Stimulated activated CD8-positive, alpha-beta memory T cell treated with anti-CD3 and anti-CD28 coated beads, Interleukin-12 subunit alpha, Interleukin-12 subunit beta, amount 100 ng/mL, for 1 hour (primary cell): Measurements from ENCODE around the gene RNF5.
"Not testable (repeated sequence)": the region's sequence is repeated elsewhere in the genome, so short reads cannot be mapped to it uniquely, and the experiment has no call there.

Experiments used
- DNase-seq: peaks from one replicate; pipeline ENCODE4 v3.0.0-alpha.2; 2020; ENCODE audit warnings: low read depth

RNF5 gene, protein sequence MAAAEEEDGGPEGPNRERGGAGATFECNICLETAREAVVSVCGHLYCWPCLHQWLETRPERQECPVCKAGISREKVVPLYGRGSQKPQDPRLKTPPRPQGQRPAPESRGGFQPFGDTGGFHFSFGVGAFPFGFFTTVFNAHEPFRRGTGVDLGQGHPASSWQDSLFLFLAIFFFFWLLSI

GRCh38 chr6:32177788-32178546, at the start of gene RNF5:
TSS of gene RNF5 (plus strand) at chr6:32178405. CDS start at chr6:32178512, 107 bp downstream.
- DNase-seq: peak; percentile 90

GRCh38 chr6:32128751-32129296, 49.4 kb upstream of the RNF5 start:
- DNase-seq: no peak

GRCh38 chr6:32129297-32130088, 48.7 kb upstream of the RNF5 start:
- DNase-seq: no peak

DNA sequence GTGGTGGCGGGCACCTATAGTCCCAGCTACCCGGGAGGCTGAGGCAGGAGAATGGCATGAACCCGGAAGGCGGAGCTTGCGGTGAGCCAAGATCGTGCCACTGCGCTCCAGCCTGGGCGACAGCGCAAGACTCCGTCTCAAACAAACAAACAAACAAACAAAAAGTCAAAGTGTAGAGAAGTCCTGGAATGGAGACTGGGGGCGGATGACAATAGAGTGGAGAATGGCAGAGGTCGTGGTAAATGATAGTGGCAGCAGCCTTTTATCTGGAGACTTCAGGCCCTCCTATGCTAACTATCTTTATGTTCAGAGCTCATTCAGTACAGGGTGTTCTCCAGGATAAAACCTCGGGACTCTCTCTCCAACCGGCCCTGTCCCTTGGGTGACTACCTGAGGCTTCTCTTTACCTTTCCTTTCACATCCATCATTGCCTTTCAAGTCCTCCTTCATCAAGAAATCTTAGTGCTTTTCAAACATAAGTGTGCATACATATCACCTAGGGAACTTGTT, 46.7 kb upstream of the RNF5 start:
- no peak for DNase-seq

DNA sequence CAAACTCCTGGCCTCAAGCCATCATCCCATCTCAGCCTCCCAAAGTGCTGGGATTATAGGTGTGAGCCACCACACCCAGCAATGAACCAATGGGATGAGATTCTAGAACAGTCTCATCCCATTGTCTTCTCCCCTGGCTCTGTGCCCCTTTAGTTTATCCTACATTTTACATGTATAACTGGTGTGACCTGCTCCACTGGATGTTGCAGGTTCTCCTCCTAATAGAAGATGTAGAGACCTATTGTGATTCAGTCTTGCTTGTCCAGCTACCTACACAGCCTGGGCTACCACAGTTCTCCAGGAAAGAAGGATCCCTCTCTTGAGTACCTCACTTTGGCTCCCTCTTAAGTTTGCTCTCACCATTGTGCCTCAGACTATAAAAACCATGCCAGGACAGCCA, 46.1 kb upstream of the RNF5 start:
- no peak for DNase-seq

GRCh38 chr6:32133786-32134185, 44.4 kb upstream of the RNF5 start:
- no peak for DNase-seq

- no peak for DNase-seq
These were observed 40.8 kb upstream of the RNF5 start for GRCh38 chr6:32137454-32137853.

DNA sequence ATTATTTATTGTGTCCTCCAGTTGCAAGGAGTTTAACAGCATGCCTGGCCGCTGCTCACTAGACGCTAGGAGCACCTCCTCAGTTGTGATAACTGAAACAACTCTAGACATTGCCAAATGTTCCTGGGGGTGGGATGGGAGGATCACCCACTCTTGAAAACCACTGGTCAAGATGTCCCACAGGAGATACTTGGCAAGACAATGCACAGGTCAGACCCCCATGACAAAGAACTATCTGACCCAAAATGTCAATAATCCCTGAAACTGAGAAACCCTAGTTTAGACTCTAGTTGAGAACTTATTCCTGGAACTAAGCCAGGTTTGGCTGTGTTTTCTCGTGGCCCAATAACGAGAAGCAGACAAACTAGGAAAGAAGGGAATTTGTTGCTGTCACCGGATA, 38.6 kb upstream of the RNF5 start:
- no peak for DNase-seq

DNA sequence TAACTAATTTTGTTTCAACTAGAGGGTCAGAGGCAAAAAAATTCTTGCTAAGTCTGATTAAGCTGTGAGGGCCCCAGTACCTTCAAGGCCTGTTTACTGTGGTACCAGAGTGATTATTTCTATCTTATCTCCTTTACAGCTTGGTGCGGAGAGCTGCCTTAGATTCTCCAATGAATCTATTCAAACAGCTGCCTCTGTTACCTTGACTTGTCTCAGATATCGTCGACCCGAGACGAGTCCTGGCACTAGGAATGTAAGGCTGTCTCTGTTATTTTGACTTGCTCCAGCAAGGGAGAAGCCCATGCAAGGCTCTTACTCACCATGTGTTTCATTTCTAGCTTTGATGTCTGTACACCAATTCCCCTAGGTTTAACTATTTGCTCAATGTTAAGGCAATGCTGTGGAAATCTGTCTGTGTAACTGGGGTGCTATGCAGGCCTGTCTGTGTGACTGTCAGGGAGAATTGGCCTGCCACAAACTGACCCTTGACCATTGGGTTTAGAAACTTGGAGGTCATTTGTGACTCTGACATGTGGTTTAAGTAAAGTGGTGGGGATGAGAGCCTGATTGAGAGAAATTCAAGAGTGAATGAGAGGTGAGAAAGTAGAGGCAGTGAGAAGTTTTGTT, 37.7 kb upstream of the RNF5 start:
- DNase-seq: no peak

GRCh38 chr6:32144238-32144637, 34.0 kb upstream of the RNF5 start:
- not testable (repeated sequence) for DNase-seq

DNA sequence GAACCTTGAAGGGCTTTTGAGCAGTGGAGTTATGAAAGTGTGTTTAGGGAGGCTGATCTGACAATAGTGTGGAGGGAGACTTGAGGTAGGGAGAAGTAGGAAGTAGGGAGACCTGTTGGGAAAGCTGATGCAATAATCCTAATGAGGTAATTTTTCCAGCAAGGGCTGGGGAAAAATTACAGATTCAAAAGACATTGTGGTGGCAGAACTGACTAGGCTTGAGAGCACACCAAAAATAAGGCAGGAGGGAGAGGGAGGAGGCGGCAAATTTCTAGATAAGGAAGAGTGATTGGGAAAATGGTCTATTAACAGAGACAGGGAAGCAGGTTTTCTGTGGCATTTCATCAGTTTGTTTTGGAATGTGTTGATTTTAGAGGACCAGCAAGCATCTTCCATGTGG, 31.9 kb upstream of the RNF5 start:
- no peak for DNase-seq

GRCh38 chr6:32146687-32147086, 31.5 kb upstream of the RNF5 start:
- DNase-seq: no peak

- DNase-seq: no peak
These were observed 30.6 kb upstream of the RNF5 start for GRCh38 chr6:32147401-32148132.

DNA sequence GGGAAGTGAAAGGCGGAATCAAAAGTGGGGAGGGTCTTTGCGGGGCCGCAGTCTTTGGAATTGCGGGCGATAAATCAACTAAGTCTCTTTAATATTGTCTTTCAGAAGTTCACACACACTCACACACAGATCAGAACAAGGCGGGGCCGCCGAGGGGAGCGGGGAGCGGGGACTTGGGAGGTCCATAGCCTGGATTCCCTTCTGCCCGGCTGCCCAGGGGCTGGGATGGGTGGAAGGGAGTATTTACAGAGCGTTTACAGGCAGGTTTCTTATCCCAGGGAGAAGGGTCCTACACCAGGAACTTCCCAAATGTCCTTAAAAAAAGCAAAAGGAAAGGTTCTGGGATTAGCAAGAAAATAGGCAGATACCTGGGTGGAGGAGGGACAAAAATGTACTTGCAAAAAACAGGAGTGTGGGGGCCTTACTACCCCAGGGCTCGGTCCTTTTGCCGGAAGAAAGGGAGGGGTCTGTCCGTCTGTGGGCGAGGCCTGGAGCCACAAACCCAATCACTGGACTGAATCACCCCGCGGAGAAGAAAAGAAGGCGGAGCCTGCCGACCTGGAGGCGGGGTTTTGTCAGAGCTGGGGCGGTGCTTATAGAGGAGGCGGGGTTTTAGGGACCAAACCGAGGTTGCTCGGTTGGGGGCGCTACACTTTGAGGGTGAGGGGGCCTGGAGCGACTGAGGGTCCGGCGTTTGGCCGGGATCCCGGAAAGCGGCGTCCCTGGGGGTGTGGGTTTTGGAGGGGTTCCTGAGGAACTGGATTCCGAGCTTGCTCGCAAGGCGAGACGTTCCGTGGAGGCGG, 29.7 kb upstream of the RNF5 start:
- peak; percentile 47 for DNase-seq

DNA sequence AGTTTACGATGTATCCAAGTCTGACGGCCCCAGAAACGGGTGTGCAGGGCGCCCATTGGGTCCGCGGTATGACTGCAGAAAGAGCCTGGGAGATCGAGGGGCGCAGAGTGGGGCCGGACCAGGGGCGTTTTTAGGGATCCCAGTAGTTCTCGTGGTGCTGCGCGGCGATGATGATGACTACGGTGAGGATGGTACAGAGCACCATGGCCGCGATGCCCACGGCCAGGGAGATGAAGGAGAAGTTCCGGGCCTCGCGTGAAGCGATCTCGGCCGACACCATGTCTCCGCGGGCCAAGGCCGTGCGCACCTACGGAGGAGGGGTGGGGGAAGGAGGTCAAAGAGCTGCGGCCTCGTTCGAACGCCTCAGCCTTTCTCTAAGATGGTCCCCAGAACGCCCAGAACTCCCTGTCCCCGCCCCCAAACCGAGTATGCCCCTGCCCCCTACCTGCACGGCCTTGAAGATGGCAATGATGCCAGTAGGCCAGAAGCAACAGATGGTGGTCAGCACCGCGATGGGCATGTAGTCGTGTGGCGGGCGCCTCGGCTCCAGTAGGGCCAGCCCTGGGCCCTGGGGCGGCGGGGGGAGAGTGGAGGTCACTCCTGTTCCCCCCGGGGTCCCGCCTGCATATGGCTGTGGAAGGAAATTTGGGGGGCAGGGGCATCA, 29.0 kb upstream of the RNF5 start:
- no peak for DNase-seq

DNA sequence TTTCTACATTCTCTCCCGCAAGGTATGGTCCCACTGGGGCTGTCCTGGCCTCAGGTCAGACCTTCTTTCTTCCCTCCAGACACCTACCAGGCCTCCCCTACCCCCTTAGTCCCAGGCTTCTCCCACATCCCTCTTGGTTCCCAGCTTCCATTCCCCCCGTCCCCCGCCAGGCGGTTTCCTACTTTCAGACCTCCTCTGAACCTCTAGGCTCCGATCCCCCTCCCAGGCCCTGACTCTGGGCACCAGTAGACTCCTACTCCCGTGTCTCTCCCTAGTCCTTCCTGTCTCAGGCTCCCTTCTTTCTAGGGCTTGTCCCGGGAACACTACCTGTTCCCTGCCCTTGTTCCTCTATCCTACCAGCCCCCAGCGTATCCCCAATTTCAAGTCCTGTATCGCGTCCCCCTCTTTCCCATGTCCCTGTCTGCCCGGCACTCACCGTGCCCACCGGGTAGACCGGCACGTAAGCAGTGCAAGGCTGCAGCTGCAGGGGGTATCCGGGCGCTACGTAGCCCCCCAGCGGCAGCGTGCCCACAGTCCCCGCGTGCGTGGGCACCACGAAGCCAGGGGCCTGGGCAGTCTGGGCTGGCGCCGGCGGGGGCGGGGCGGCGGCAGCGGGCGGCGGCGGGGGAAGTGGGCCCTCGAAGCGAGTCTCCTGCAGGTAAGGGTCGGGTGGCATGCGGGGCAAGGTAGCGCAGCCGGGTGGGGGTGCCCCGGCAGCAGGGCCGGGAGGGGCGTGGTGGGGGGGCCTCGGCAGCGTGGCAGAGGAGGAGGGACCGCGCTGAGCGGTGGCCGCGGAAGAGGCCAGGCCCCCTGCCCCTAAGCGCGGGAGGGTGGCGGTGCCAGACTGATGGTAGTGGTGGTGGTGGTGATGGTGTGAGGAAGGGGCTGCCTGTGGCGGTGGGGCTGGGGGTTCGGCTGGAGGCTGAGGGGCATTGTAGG, 28.0 kb upstream of the RNF5 start:
- DNase-seq: no peak

DNA sequence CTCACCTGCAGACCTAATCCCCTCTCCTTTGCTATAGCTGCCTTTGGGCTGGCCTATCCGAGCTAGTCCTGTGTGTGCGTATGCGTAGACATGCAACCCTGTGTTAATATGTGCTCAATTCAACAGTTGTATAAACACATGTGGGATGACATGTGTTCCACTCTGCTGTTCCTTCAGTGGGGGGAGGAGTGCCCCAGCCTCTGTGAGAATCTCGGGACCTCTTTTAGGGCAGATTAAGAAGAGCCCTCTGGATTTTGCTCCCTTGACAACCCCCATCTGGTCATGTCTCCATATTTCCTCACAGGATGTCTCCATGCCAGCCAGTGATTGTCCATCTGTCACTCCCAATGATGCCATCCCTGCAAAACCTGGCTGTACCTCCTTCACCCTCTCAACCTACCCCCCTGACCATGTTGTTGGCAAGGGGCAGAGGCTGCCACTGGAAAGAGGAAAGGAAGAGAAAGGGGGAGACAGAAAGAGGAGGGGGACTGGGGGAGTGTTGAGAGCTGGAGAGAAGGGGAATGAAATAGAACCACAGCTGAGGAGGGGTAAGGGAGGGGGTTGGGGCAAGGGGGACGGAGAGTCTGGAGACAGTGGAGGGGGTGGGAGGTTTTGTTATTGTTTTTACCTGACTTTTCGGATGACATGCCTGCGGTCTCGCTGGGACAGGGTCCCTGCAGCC, 26.9 kb upstream of the RNF5 start:
- no peak for DNase-seq
